ENCODE data around the gene MBP. TPM values are rescaled to one million over a fixed set of nuclear protein-coding genes. Genes with fewer than 3 reads are reported as not detected.

MBP gene
- total and polyA plus RNA-seq, 2 donors (not counting 1 experiment from before 2014, with no cell fraction given), result 2.3 to 3.6 TPM

GRCh38 chr18:77039196-77040130 lies 93.1 kb downstream of the MBP start:
- DNase-seq (ENCODE audit: low read depth in 2 of 2), result peak in 1 of 2 donors; percentile 51
- H3K27ac ChIP-seq (ENCODE audit: insufficient read depth, low read length), result no peak overlapping the region
- no peak overlapping the region for H2AFZ ChIP-seq (ENCODE audit: low read length)
- no peaks in the 10 kb centered on the region for H3K4me1 ChIP-seq (ENCODE audit: control insufficient read depth, extremely low read depth, insufficient read depth, low read length)
- TF ChIP-seq, protein P1, sequence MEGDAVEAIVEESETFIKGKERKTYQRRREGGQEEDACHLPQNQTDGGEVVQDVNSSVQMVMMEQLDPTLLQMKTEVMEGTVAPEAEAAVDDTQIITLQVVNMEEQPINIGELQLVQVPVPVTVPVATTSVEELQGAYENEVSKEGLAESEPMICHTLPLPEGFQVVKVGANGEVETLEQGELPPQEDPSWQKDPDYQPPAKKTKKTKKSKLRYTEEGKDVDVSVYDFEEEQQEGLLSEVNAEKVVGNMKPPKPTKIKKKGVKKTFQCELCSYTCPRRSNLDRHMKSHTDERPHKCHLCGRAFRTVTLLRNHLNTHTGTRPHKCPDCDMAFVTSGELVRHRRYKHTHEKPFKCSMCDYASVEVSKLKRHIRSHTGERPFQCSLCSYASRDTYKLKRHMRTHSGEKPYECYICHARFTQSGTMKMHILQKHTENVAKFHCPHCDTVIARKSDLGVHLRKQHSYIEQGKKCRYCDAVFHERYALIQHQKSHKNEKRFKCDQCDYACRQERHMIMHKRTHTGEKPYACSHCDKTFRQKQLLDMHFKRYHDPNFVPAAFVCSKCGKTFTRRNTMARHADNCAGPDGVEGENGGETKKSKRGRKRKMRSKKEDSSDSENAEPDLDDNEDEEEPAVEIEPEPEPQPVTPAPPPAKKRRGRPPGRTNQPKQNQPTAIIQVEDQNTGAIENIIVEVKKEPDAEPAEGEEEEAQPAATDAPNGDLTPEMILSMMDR (conservative IDR thresholded peaks at IDR 0.05 in 1 of 2, IDR thresholded peaks at IDR 0.05 in 1 of 2; ENCODE audit: low read depth in 1 of 2, low read length in 2 of 2), result no peak
- no peak for TF ChIP-seq EZH2 (IDR thresholded peaks at IDR 0.05; ENCODE audit: low read length, missing control alignments)
- no peak overlapping the region for H3K9ac ChIP-seq (ENCODE audit: insufficient read depth, low read length)
- H3K4me2 ChIP-seq (ENCODE audit: extremely low read depth, insufficient read depth, low read length), result no peak overlapping the region
- peaks cover 4% of the 10 kb centered on the region for H3K27me3 ChIP-seq (ENCODE audit: control insufficient read depth, insufficient read depth, low read length)
- H3K79me2 ChIP-seq (ENCODE audit: control insufficient read depth, insufficient read depth, low read length), result no peaks in the 10 kb centered on the region
- no peaks in the 10 kb centered on the region for H3K9me3 ChIP-seq (ENCODE audit: control insufficient read depth, insufficient read depth, low read depth, low read length)
- no peak overlapping the region for H3K4me3 ChIP-seq (replicated peaks in 1 of 4; ENCODE audit: control extremely low read depth in 1 of 4, insufficient read depth in 1 of 4, low read depth in 3 of 4, low read length in 4 of 4)
- no peaks in the 10 kb centered on the region for H3K36me3 ChIP-seq (ENCODE audit: control insufficient read depth, insufficient read depth, low read length)
- no peaks in the 10 kb centered on the region for H4K20me1 ChIP-seq (ENCODE audit: control insufficient read depth, extremely low read depth, insufficient read depth, low read length)

- H3K9ac ChIP-seq (ENCODE audit: insufficient read depth, low read length), result no peak overlapping the region
- TF ChIP-seq EZH2 (IDR thresholded peaks at IDR 0.05; ENCODE audit: low read length, missing control alignments), result no peak
- TF ChIP-seq, protein P1 (conservative IDR thresholded peaks at IDR 0.05 in 1 of 2, IDR thresholded peaks at IDR 0.05 in 1 of 2; ENCODE audit: low read depth in 1 of 2, low read length in 2 of 2), result no peak
- H3K4me1 ChIP-seq (ENCODE audit: control insufficient read depth, extremely low read depth, insufficient read depth, low read length), result no peaks in the 10 kb centered on the region
- H2AFZ ChIP-seq (ENCODE audit: low read length), result no peak overlapping the region
- no peaks in the 10 kb centered on the region for H4K20me1 ChIP-seq (ENCODE audit: control insufficient read depth, extremely low read depth, insufficient read depth, low read length)
- no peak overlapping the region for H3K4me2 ChIP-seq (ENCODE audit: extremely low read depth, insufficient read depth, low read length)
- no peaks in the 10 kb centered on the region for H3K27me3 ChIP-seq (ENCODE audit: control insufficient read depth, insufficient read depth, low read length)
- H3K36me3 ChIP-seq (ENCODE audit: control insufficient read depth, insufficient read depth, low read length), result no peaks in the 10 kb centered on the region
- no peak for DNase-seq (ENCODE audit: low read depth in 2 of 2)
- H3K27ac ChIP-seq (ENCODE audit: insufficient read depth, low read length), result no peak overlapping the region
- H3K79me2 ChIP-seq (ENCODE audit: control insufficient read depth, insufficient read depth, low read length), result no peaks in the 10 kb centered on the region
- H3K9me3 ChIP-seq (ENCODE audit: control insufficient read depth, insufficient read depth, low read depth, low read length), result no peaks in the 10 kb centered on the region
- H3K4me3 ChIP-seq (replicated peaks in 1 of 4; ENCODE audit: control extremely low read depth in 1 of 4, insufficient read depth in 1 of 4, low read depth in 3 of 4, low read length in 4 of 4), result no peak overlapping the region
These were observed 94.3 kb downstream of the MBP start for GRCh38 chr18:77038182-77038858.

- no peak overlapping the region for H2AFZ ChIP-seq (ENCODE audit: low read length)
- H3K9me3 ChIP-seq (ENCODE audit: control insufficient read depth, insufficient read depth, low read depth, low read length), result no peaks in the 10 kb centered on the region
- DNase-seq (ENCODE audit: low read depth in 2 of 2), result no peak
- H3K27me3 ChIP-seq (ENCODE audit: control insufficient read depth, insufficient read depth, low read length), result no peaks in the 10 kb centered on the region
- no peak overlapping the region for H3K4me3 ChIP-seq (replicated peaks in 1 of 4; ENCODE audit: control extremely low read depth in 1 of 4, insufficient read depth in 1 of 4, low read depth in 3 of 4, low read length in 4 of 4)
- H3K4me1 ChIP-seq (ENCODE audit: control insufficient read depth, extremely low read depth, insufficient read depth, low read length), result no peaks in the 10 kb centered on the region
- H4K20me1 ChIP-seq (ENCODE audit: control insufficient read depth, extremely low read depth, insufficient read depth, low read length), result no peaks in the 10 kb centered on the region
- no peak overlapping the region for H3K4me2 ChIP-seq (ENCODE audit: extremely low read depth, insufficient read depth, low read length)
- H3K9ac ChIP-seq (ENCODE audit: insufficient read depth, low read length), result no peak overlapping the region
- H3K79me2 ChIP-seq (ENCODE audit: control insufficient read depth, insufficient read depth, low read length), result no peaks in the 10 kb centered on the region
- no peak for TF ChIP-seq EZH2 (IDR thresholded peaks at IDR 0.05; ENCODE audit: low read length, missing control alignments)
- TF ChIP-seq, protein P1 (conservative IDR thresholded peaks at IDR 0.05 in 1 of 2, IDR thresholded peaks at IDR 0.05 in 1 of 2; ENCODE audit: low read depth in 1 of 2, low read length in 2 of 2), result no peak
- no peak overlapping the region for H3K27ac ChIP-seq (ENCODE audit: insufficient read depth, low read length)
- no peaks in the 10 kb centered on the region for H3K36me3 ChIP-seq (ENCODE audit: control insufficient read depth, insufficient read depth, low read length)
These were observed 95.0 kb downstream of the MBP start for GRCh38 chr18:77037567-77037966.
